ENCODE results near the gene DOC2A.

DNA sequence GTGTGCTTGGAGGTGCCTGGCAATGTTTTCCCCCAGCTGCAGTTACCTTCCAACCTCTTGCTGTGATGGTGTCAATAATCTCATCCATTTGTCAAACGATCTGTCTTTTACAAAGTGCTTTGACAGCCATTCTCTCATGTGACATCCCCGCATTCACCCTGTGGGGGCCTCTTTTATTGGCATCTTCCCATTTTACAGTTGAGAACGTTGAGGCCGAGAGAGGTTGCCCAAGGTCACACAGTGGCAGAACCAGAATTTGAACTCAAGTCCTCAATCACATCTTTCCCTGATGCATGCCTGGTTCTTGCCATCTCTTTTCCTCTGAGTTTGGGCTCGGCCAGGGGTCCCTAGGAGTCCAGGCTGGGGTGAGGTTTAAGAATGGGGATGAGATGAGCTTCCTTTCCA, 35.7 kb downstream of the DOC2A start:
- TF ChIP-seq, protein P1, sequence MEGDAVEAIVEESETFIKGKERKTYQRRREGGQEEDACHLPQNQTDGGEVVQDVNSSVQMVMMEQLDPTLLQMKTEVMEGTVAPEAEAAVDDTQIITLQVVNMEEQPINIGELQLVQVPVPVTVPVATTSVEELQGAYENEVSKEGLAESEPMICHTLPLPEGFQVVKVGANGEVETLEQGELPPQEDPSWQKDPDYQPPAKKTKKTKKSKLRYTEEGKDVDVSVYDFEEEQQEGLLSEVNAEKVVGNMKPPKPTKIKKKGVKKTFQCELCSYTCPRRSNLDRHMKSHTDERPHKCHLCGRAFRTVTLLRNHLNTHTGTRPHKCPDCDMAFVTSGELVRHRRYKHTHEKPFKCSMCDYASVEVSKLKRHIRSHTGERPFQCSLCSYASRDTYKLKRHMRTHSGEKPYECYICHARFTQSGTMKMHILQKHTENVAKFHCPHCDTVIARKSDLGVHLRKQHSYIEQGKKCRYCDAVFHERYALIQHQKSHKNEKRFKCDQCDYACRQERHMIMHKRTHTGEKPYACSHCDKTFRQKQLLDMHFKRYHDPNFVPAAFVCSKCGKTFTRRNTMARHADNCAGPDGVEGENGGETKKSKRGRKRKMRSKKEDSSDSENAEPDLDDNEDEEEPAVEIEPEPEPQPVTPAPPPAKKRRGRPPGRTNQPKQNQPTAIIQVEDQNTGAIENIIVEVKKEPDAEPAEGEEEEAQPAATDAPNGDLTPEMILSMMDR (IDR thresholded peaks at IDR 0.05), result no peak
- TF ChIP-seq POLR2A (IDR thresholded peaks at IDR 0.05), result no peak
